IMR-90 (cell line): Measurements from ENCODE around the gene PITX3. TPM values are rescaled to one million over a fixed set of nuclear protein-coding genes. Genes with fewer than 3 reads are reported as not detected.

Experiments used
- ATAC-seq: fragments of 200-7000 bp; cut with Tn5 transposase; 2 replicates; pipeline ENCODE4 v1.9.1; 2020; ENCODE audit warnings: low read depth, mild to moderate bottlenecking, moderate library complexity
- BruUV-seq: library from RNA; stranded (reverse); fragments of 400-500 nt; replicated peaks from 2 replicates; lab custom pipeline; 2021; lab: Mats Ljungman, UMichigan
- CTCF ChIA-PET: fragments of 300-600 bp; formaldehyde crosslinking; extraction: SDS; loops from one replicate; lab custom pipeline; 2021; ENCODE audit warnings: antibody characterized with exemption; lab: Yijun Ruan, JAX
- POLR2A ChIA-PET: fragments of 300-600 bp; sonication (Branson Sonifier 250); formaldehyde crosslinking; loops from one replicate; lab custom pipeline; 2022; ENCODE audit warnings: antibody characterized with exemption; ENCODE audit not compliant: unreplicated experiment; lab: Charles Lee
- DNase-seq: peaks from one replicate; pipeline ENCODE4 v3.0.0; 2013
- H2AFZ ChIP-seq: replicated peaks from 2 replicates; pipeline ENCODE3; 2013; ENCODE audit warnings: low read length, mild to moderate bottlenecking; ENCODE audit not compliant: poor library complexity
- H2AK5ac ChIP-seq: 2 replicates; pipeline ENCODE4 v1.6.1; 2013; ENCODE audit warnings: low read depth, low read length, inconsistent platforms
- H2AK9ac ChIP-seq: replicated peaks from 2 replicates; pipeline ENCODE3; 2013; ENCODE audit warnings: mild to moderate bottlenecking, low read depth, low read length, moderate library complexity; ENCODE audit not compliant: poor library complexity
- H2BK120ac ChIP-seq: 2 replicates; pipeline ENCODE4 v1.6.1; 2013; ENCODE audit warnings: low read depth, low read length, inconsistent platforms
- H2BK15ac ChIP-seq: 3 replicates; pipeline ENCODE4 v1.6.1; 2013; ENCODE audit warnings: low read depth, low read length, inconsistent platforms
- H2BK20ac ChIP-seq: 2 replicates; pipeline ENCODE4 v1.6.1; 2013; ENCODE audit warnings: low read depth, mild to moderate bottlenecking, inconsistent platforms, low read length, moderate library complexity
- H2BK5ac ChIP-seq: 2 replicates; pipeline ENCODE4 v1.6.1; 2013; ENCODE audit warnings: mild to moderate bottlenecking, low read depth, low read length, inconsistent platforms; ENCODE audit not compliant: poor library complexity, severe bottlenecking
- H3K14ac ChIP-seq: replicated peaks from 2 replicates; pipeline ENCODE4 v1.6.1; 2013; ENCODE audit warnings: low read depth, low read length, inconsistent platforms
- H3K18ac ChIP-seq: 2 replicates; pipeline ENCODE4 v1.6.1; 2013; ENCODE audit warnings: low read depth, low read length, control low read depth
- H3K23ac ChIP-seq: 2 replicates; pipeline ENCODE4 v1.6.1; 2013; ENCODE audit warnings: low read depth, low read length, inconsistent platforms
- H3K27ac ChIP-seq: 2 replicates; pipeline ENCODE4 v1.5.1; 2013; ENCODE audit warnings: mild to moderate bottlenecking, control low read depth, low read length; ENCODE audit not compliant: insufficient read depth
- H3K27me3 ChIP-seq: 2 replicates; pipeline ENCODE4 v1.6.1; 2013; ENCODE audit warnings: low read length; ENCODE audit not compliant: control insufficient read depth, insufficient read depth
- H3K36me3 ChIP-seq: 2 replicates; pipeline ENCODE4 v1.6.1; 2013; ENCODE audit warnings: low read length, mixed read lengths; ENCODE audit not compliant: control insufficient read depth, insufficient read depth
- H3K4ac ChIP-seq: 2 replicates; pipeline ENCODE4 v1.6.1; 2013; ENCODE audit warnings: low read depth, low read length, inconsistent platforms
- H3K4me1 ChIP-seq: 2 replicates; pipeline ENCODE4 v1.6.1; 2013; ENCODE audit warnings: low read length, mixed read lengths; ENCODE audit not compliant: control insufficient read depth, insufficient read depth
- H3K4me2 ChIP-seq: 2 replicates; pipeline ENCODE4 v1.6.1; 2013; ENCODE audit warnings: low read depth, mild to moderate bottlenecking, control low read depth, low read length, moderate library complexity
- H3K4me3 ChIP-seq: 2 replicates; pipeline ENCODE4 v1.5.1; 2013; ENCODE audit warnings: low read depth, mild to moderate bottlenecking, control low read depth, low read length, moderate library complexity; ENCODE audit not compliant: insufficient read depth
- H3K56ac ChIP-seq: 2 replicates; pipeline ENCODE4 v1.6.1; 2013; ENCODE audit warnings: low read length, inconsistent platforms; ENCODE audit not compliant: insufficient read depth; ENCODE audit errors: extremely low read depth
- H3K79me1 ChIP-seq, 2 experiments: 2 replicates each; pipeline ENCODE4 v1.6.1; 2013; ENCODE audit warnings: low read length in 2 of 2, inconsistent platforms in 1 of 2, low read depth in 1 of 2
- H3K9ac ChIP-seq: 2 replicates; pipeline ENCODE4 v1.6.1; 2013; ENCODE audit warnings: low read depth, low read length, control low read depth
- H3K9me1 ChIP-seq: 2 replicates; pipeline ENCODE4 v1.6.1; 2013; ENCODE audit warnings: low read length, inconsistent platforms; ENCODE audit not compliant: insufficient read depth
- H3K9me3 ChIP-seq: 2 replicates; pipeline ENCODE4 v1.6.1; 2013; ENCODE audit warnings: low read length; ENCODE audit not compliant: control insufficient read depth, insufficient read depth
- H4K20me1 ChIP-seq: 2 replicates; pipeline ENCODE4 v1.6.1; 2013; ENCODE audit warnings: low read length, inconsistent platforms; ENCODE audit not compliant: insufficient read depth
- H4K5ac ChIP-seq: 2 replicates; pipeline ENCODE4 v1.6.1; 2013; ENCODE audit warnings: mild to moderate bottlenecking, low read depth, low read length, control low read depth
- H4K8ac ChIP-seq, 2 experiments: 2 replicates each; pipeline ENCODE4 v1.6.1; 2013; ENCODE audit warnings: low read depth in 2 of 2, low read length in 2 of 2, control low read depth in 1 of 2, inconsistent platforms in 1 of 2
- H4K91ac ChIP-seq: 2 replicates; pipeline ENCODE4 v1.6.1; 2013; ENCODE audit warnings: low read depth, low read length, inconsistent platforms; ENCODE audit not compliant: insufficient read depth
- CEBPB ChIP-seq: IDR thresholded peaks from 2 replicates; pipeline ENCODE4 v1.6.1; 2012; ENCODE audit warnings: low read depth, low read length, improper control_type of control experiment
- CHD1 ChIP-seq: IDR thresholded peaks from 2 replicates; pipeline ENCODE4 v1.6.1; 2012; ENCODE audit warnings: low read depth, low read length, improper control_type of control experiment
- FOS ChIP-seq: fragments of 150-350 bp; IDR thresholded peaks from 2 replicates; pipeline ENCODE4 v1.6.1; 2016; ENCODE audit warnings: low read depth, low read length
- MAFK ChIP-seq: IDR thresholded peaks from 2 replicates; pipeline ENCODE4 v1.6.1; 2012; ENCODE audit warnings: low read depth, low read length, improper control_type of control experiment
- MAZ ChIP-seq: IDR thresholded peaks from 2 replicates; pipeline ENCODE4 v1.6.1; 2012; ENCODE audit warnings: low read depth, mild to moderate bottlenecking, low read length, improper control_type of control experiment, moderate library complexity, borderline replicate concordance
- POLR2A ChIP-seq: IDR thresholded peaks from 2 replicates; pipeline ENCODE4 v1.6.1; 2012; ENCODE audit warnings: mild to moderate bottlenecking, low read depth, low read length
- RAD21 ChIP-seq: IDR thresholded peaks from 2 replicates; pipeline ENCODE4 v1.6.1; 2012; ENCODE audit warnings: low read length, improper control_type of control experiment
- RFX5 ChIP-seq: IDR thresholded peaks from 2 replicates; pipeline ENCODE4 v1.8.0; 2012; ENCODE audit warnings: low read depth, mild to moderate bottlenecking, low read length, moderate library complexity
- SMC3 ChIP-seq: fragments of 150-350 bp; IDR thresholded peaks from 2 replicates; pipeline ENCODE4 v1.6.1; 2016; ENCODE audit warnings: low read depth, mild to moderate bottlenecking, antibody characterized with exemption, low read length, moderate library complexity
- WGBS, 2 experiments: methylation state at CpG; one replicate each; pipeline versions ENCODE4 v1.1.5 to v1.1.7; 2013; ENCODE audit warnings: missing lambda C conversion rate in 2 of 2; ENCODE audit not compliant: insufficient read length in 1 of 2; ENCODE audit errors: extremely low coverage in 2 of 2; 5-methylcytosine and 5-hydroxymethylcytosine counted together
- dilution Hi-C: fragments of 300-500 bp; cut with HindIII; formaldehyde crosslinking; loops from one replicate; pipeline ENCODE4 v1.14.3; 2018; ENCODE audit warnings: low sequenced_read_pairs; ENCODE audit not compliant: unreplicated experiment
- in situ Hi-C: fragments of 300-500 bp; cut with MboI; formaldehyde crosslinking; loops from 3 replicates; pipeline ENCODE4 v1.14.3; 2019; ENCODE audit warnings: low sequenced_read_pairs, inconsistent platforms, mixed read lengths
- intact Hi-C: fragments of 100-400 bp; cut with micrococcal nuclease; formaldehyde crosslinking; loops from 2 replicates; pipeline ENCODE4 v1.10.0; 2022
- polyA plus RNA-seq, 3 experiments: library from polyadenylated mRNA; depleted of rRNA; stranded (reverse); fragments of >200 nt; gene quantifications; 2 replicates each; pipeline ENCODE4 v1.2.3, GENCODE V29; 2012; ENCODE audit warnings: low replicate concordance in 1 of 3
- total RNA-seq: library from RNA; depleted of rRNA; stranded (reverse); fragments of >200 nt; gene quantifications from 2 replicates; pipeline ENCODE4 v1.2.3, GENCODE V29; 2012

PITX3 gene
- total and polyA plus RNA-seq, 2 of the 4 experiments (the other 2 are of a cell fraction): not detected

DNA sequence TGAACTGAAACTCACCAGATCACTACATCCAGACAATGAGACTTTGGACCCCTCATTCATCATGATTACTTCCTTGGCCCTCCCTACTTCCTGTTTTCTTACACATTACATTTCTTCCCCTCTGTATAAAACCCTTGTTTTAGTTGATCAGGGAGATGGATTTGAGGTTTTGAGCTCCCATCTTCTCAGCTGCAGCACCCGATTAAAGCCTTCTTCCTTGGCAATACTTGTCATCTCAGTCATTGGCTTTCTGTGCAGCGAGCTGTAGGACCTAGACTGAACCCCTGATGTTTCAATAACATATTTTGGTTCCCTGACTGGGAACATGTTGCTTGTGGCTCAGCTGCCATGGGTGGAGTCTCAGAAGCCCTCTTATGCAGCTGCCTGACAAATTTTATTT lies 56.0 kb downstream of the PITX3 start:
- CTCF ChIA-PET: no interaction called here

More for the DNA sequence above, 56.0 kb downstream of the PITX3 start:
- no peak overlapping the region for H2BK20ac ChIP-seq
- no peak overlapping the region for H2BK5ac ChIP-seq
- no peak overlapping the region for H2AFZ ChIP-seq
- H3K4me1 ChIP-seq: no peaks in the 10 kb centered on the region
- no peak overlapping the region for H4K8ac ChIP-seq
- H3K18ac ChIP-seq: no peak overlapping the region
- H4K20me1 ChIP-seq: no peaks in the 10 kb centered on the region
- H3K56ac ChIP-seq: no peak overlapping the region
- no peak overlapping the region for H3K4me2 ChIP-seq
- H4K5ac ChIP-seq: no peak overlapping the region
- no peak overlapping the region for H2BK120ac ChIP-seq
- H3K27me3 ChIP-seq: peaks cover 7% of the 10 kb centered on the region
- no peak overlapping the region for H3K4me3 ChIP-seq
- H3K36me3 ChIP-seq: no peaks in the 10 kb centered on the region
- BruUV-seq: no TSS peak
- dilution Hi-C loops (no loop called here), intact Hi-C loops (loop anchor here (5.0 kb wide), 1 partner anchor 37 kb away; no protein-coding TSS in a partner anchor), in situ Hi-C loops (no loop called here)
- H3K14ac ChIP-seq: no peak overlapping the region
- no peak for ATAC-seq
- no peak for DNase-seq
- POLR2A ChIA-PET: no interaction called here
- 20% methylated on average over 1 of the region's 2 CpGs; no CpG with 5 or more reads in 1 of the 2 experiments for WGBS, 2 experiments
- H2AK5ac ChIP-seq: no peak overlapping the region
- H3K9me3 ChIP-seq: peaks cover 4% of the 10 kb centered on the region; the same call in 1 of the 2 replicates
- no peak overlapping the region for H4K91ac ChIP-seq
- H2AK9ac ChIP-seq: no peak overlapping the region
- no peak overlapping the region for H2BK15ac ChIP-seq
- no peak overlapping the region for H3K4ac ChIP-seq
- H3K9ac ChIP-seq: no peak overlapping the region
- H3K9me1 ChIP-seq: no peaks in the 10 kb centered on the region
- H3K79me1 ChIP-seq: no peaks in the 10 kb centered on the region
- H3K23ac ChIP-seq: no peak overlapping the region
- H3K27ac ChIP-seq: no peak overlapping the region
- TF ChIP-seq CEBPB: no peak
- no peak for TF ChIP-seq RAD21
- no peak for TF ChIP-seq FOS
- no peak for TF ChIP-seq CHD1
- no peak for TF ChIP-seq RFX5
- no peak for TF ChIP-seq MAFK
- TF ChIP-seq SMC3: no peak
- TF ChIP-seq POLR2A: no peak
- TF ChIP-seq MAZ: no peak
